ENCODE data around the gene RPL13. TPM values are rescaled to one million over a fixed set of nuclear protein-coding genes. Genes with fewer than 3 reads are reported as not detected.

The RPL13 gene
- total and polyA plus RNA-seq, 2 of the 13 experiments (the other 11 are each of a cell fraction or from before 2014, with no cell fraction given) = 2,988 to 4,411 TPM

- no peak for TF ChIP-seq SNAPC4 (CRISPR knock-in tag; IDR thresholded peaks at IDR 0.05)
- TF ChIP-seq GABPA (IDR thresholded peaks at IDR 0.05; ENCODE audit: low read depth, low read length) = no peak
- TF ChIP-seq GABPA (CRISPR knock-in tag; IDR thresholded peaks at IDR 0.05; ENCODE audit: low read depth) = no peak
- TF ChIP-seq EP300 (IDR thresholded peaks at IDR 0.05; ENCODE audit: low read depth in 2 of 2, low read length in 2 of 2) = no peak
- no peak for TF ChIP-seq EP300 (CRISPR knock-in tag; IDR thresholded peaks at IDR 0.05; ENCODE audit: borderline replicate concordance)
- 0 out of 2 replicates have a peak, but pooled peaks have one; percentile 38 for TF ChIP-seq KDM3A (CRISPR knock-in tag; IDR thresholded peaks at IDR 0.05; ENCODE audit: low read depth)
- 0 out of 2 replicates have a peak, but pooled peaks have one; percentile 7 for TF ChIP-seq ONECUT2 (CRISPR knock-in tag; IDR thresholded peaks at IDR 0.05)
- TF ChIP-seq SPEN (CRISPR knock-in tag; IDR thresholded peaks at IDR 0.05; ENCODE audit: low read depth) = peak; percentile 47; the same call in 1 of the 2 replicates
- TF ChIP-seq NCOA5 (CRISPR knock-in tag; IDR thresholded peaks at IDR 0.05) = peak; percentile 72
- 0 out of 2 replicates have a peak, but pooled peaks have one; percentile 66 for TF ChIP-seq ZNF34 (CRISPR knock-in tag; IDR thresholded peaks at IDR 0.05; ENCODE audit: borderline replicate concordance)
- no peak; the same call in none of the 2 replicates for TF ChIP-seq HDAC2 (CRISPR knock-in tag; IDR thresholded peaks at IDR 0.05)
- no peak for TF ChIP-seq ZNF530 (CRISPR knock-in tag; IDR thresholded peaks at IDR 0.05; ENCODE audit: low read depth)
- TF ChIP-seq HIVEP1 (CRISPR knock-in tag; IDR thresholded peaks at IDR 0.05) = no peak
- no peak for TF ChIP-seq ZNF552 (CRISPR knock-in tag; IDR thresholded peaks at IDR 0.05; ENCODE audit: borderline replicate concordance)
- no peak for TF ChIP-seq SRSF9 (IDR thresholded peaks at IDR 0.05; ENCODE audit: borderline replicate concordance, insufficient read depth, low read depth, low read length, poor library complexity, severe bottlenecking)
- no peak for TF ChIP-seq CC2D1A (CRISPR knock-in tag; IDR thresholded peaks at IDR 0.05)
- peak; percentile 66; the same call in 1 of the 2 replicates for TF ChIP-seq ZSCAN9 (CRISPR knock-in tag; IDR thresholded peaks at IDR 0.05; ENCODE audit: borderline replicate concordance)
- TF ChIP-seq EED (CRISPR knock-in tag; IDR thresholded peaks at IDR 0.05) = peak; percentile 89
- TF ChIP-seq SAFB2 (CRISPR knock-in tag; IDR thresholded peaks at IDR 0.05; ENCODE audit: borderline replicate concordance, low read depth) = no peak; the same call in 1 of the 2 replicates
- no peak for TF ChIP-seq TCF12 (IDR thresholded peaks at IDR 0.05)
- TF ChIP-seq TCF12 (CRISPR knock-in tag; IDR thresholded peaks at IDR 0.05) = no peak
- peak; percentile 20; the same call in 1 of the 3 replicates for TF ChIP-seq MXI1 (IDR thresholded peaks at IDR 0.05; ENCODE audit: borderline replicate concordance, low read depth, low read length)
- TF ChIP-seq ZBTB8A (CRISPR knock-in tag; IDR thresholded peaks at IDR 0.05; ENCODE audit: borderline replicate concordance, low read depth) = no peak
- peak; percentile 97 for TF ChIP-seq HNRNPL (IDR thresholded peaks at IDR 0.05; ENCODE audit: low read depth, low read length)
- peak; percentile 66; the same call in 1 of the 2 replicates for TF ChIP-seq ZNF784 (CRISPR knock-in tag; IDR thresholded peaks at IDR 0.05; ENCODE audit: borderline replicate concordance)
Observed at GRCh38 chr16:89565506-89566372, 5.3 kb downstream of the RPL13 start (continued).
